ENCODE results near the gene SPRED3. TPM values are rescaled to one million over a fixed set of nuclear protein-coding genes. Genes with fewer than 3 reads are reported as not detected.

Gene SPRED3
- total and polyA plus RNA-seq, 9 of the 15 experiments (the other 6 are each of a cell fraction or from before 2014, with no cell fraction given) = 0.05 to 1.3 (median 0.36) TPM

DNA sequence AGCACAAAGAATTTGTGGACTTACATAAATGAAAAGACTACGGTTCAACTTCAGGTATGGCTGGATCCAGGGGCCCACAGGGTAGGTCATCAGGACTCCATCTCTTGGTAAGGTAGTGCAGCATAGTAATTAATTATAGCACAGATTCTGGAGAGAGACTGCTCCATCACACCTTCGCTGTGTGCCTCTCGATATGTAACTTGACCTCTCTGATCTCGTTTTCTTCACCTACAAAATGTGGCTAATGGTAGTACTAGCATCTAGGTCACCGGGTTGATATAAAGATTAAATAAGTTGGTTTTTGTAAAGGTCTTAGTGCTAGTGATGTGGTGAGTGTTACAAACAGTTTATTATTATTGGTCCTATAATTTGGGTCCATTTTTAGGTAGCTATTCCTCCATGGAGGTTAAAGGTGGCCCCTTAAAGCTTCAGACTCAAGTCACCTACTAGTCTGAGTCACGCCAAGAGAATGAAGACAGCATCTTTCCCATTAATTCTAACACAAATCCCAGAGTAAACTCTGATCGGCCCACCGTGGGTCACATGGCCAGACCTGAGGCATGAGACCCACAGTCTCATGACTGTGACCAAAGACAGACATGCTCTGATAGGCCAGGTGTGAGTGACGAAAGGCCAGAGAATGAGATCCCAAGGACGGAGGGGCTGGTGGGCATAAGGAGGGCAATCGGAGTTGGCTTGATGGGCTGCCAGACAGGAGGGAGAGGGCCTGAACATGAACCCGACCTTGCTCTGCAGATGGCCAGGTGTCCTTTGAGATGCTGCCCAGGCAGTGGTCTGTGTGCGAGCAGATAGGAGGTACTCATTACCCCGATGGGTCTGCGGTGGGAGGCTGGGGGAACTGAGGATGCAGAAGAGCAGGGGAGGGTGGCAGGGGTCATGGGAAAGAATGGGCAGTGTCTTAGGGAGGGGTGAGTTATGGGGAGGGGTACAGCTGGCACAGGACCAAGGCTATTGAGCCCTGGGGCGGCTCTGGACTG is 32.5 kb upstream of the SPRED3 start (continued):
- TF ChIP-seq, protein P1, sequence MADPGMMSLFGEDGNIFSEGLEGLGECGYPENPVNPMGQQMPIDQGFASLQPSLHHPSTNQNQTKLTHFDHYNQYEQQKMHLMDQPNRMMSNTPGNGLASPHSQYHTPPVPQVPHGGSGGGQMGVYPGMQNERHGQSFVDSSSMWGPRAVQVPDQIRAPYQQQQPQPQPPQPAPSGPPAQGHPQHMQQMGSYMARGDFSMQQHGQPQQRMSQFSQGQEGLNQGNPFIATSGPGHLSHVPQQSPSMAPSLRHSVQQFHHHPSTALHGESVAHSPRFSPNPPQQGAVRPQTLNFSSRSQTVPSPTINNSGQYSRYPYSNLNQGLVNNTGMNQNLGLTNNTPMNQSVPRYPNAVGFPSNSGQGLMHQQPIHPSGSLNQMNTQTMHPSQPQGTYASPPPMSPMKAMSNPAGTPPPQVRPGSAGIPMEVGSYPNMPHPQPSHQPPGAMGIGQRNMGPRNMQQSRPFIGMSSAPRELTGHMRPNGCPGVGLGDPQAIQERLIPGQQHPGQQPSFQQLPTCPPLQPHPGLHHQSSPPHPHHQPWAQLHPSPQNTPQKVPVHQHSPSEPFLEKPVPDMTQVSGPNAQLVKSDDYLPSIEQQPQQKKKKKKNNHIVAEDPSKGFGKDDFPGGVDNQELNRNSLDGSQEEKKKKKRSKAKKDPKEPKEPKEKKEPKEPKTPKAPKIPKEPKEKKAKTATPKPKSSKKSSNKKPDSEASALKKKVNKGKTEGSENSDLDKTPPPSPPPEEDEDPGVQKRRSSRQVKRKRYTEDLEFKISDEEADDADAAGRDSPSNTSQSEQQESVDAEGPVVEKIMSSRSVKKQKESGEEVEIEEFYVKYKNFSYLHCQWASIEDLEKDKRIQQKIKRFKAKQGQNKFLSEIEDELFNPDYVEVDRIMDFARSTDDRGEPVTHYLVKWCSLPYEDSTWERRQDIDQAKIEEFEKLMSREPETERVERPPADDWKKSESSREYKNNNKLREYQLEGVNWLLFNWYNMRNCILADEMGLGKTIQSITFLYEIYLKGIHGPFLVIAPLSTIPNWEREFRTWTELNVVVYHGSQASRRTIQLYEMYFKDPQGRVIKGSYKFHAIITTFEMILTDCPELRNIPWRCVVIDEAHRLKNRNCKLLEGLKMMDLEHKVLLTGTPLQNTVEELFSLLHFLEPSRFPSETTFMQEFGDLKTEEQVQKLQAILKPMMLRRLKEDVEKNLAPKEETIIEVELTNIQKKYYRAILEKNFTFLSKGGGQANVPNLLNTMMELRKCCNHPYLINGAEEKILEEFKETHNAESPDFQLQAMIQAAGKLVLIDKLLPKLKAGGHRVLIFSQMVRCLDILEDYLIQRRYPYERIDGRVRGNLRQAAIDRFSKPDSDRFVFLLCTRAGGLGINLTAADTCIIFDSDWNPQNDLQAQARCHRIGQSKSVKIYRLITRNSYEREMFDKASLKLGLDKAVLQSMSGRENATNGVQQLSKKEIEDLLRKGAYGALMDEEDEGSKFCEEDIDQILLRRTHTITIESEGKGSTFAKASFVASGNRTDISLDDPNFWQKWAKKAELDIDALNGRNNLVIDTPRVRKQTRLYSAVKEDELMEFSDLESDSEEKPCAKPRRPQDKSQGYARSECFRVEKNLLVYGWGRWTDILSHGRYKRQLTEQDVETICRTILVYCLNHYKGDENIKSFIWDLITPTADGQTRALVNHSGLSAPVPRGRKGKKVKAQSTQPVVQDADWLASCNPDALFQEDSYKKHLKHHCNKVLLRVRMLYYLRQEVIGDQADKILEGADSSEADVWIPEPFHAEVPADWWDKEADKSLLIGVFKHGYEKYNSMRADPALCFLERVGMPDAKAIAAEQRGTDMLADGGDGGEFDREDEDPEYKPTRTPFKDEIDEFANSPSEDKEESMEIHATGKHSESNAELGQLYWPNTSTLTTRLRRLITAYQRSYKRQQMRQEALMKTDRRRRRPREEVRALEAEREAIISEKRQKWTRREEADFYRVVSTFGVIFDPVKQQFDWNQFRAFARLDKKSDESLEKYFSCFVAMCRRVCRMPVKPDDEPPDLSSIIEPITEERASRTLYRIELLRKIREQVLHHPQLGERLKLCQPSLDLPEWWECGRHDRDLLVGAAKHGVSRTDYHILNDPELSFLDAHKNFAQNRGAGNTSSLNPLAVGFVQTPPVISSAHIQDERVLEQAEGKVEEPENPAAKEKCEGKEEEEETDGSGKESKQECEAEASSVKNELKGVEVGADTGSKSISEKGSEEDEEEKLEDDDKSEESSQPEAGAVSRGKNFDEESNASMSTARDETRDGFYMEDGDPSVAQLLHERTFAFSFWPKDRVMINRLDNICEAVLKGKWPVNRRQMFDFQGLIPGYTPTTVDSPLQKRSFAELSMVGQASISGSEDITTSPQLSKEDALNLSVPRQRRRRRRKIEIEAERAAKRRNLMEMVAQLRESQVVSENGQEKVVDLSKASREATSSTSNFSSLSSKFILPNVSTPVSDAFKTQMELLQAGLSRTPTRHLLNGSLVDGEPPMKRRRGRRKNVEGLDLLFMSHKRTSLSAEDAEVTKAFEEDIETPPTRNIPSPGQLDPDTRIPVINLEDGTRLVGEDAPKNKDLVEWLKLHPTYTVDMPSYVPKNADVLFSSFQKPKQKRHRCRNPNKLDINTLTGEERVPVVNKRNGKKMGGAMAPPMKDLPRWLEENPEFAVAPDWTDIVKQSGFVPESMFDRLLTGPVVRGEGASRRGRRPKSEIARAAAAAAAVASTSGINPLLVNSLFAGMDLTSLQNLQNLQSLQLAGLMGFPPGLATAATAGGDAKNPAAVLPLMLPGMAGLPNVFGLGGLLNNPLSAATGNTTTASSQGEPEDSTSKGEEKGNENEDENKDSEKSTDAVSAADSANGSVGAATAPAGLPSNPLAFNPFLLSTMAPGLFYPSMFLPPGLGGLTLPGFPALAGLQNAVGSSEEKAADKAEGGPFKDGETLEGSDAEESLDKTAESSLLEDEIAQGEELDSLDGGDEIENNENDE (IDR thresholded peaks at IDR 0.05; ENCODE audit: low read depth, low read length) = no peak
- TF ChIP-seq IRF2 (CRISPR knock-in tag; IDR thresholded peaks at IDR 0.05) = no peak
- no peak for TF ChIP-seq RAD21 (CRISPR knock-in tag; conservative IDR thresholded peaks at IDR 0.05 in 1 of 2, IDR thresholded peaks at IDR 0.05 in 1 of 2)
- TF ChIP-seq ARHGAP35 (IDR thresholded peaks at IDR 0.05; ENCODE audit: partially characterized antibody) = no peak
- peak; percentile 80 for TF ChIP-seq BCOR (IDR thresholded peaks at IDR 0.05)
- TF ChIP-seq HNRNPK (IDR thresholded peaks at IDR 0.05; ENCODE audit: low read depth, low read length, poor library complexity, severe bottlenecking) = no peak
- TF ChIP-seq, protein P2, sequence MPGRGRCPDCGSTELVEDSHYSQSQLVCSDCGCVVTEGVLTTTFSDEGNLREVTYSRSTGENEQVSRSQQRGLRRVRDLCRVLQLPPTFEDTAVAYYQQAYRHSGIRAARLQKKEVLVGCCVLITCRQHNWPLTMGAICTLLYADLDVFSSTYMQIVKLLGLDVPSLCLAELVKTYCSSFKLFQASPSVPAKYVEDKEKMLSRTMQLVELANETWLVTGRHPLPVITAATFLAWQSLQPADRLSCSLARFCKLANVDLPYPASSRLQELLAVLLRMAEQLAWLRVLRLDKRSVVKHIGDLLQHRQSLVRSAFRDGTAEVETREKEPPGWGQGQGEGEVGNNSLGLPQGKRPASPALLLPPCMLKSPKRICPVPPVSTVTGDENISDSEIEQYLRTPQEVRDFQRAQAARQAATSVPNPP (IDR thresholded peaks at IDR 0.05; ENCODE audit: borderline replicate concordance, insufficient read depth, insufficient read length) = no peak
- TF ChIP-seq ZNF699 (CRISPR knock-in tag; IDR thresholded peaks at IDR 0.05; ENCODE audit: insufficient replicate concordance) = no peak
- TF ChIP-seq KDM2B (CRISPR knock-in tag; IDR thresholded peaks at IDR 0.05) = no peak
- no peak for TF ChIP-seq MAFG (tag; conservative IDR thresholded peaks at IDR 0.05)
- no peak for TF ChIP-seq ZNF696 (CRISPR knock-in tag; conservative IDR thresholded peaks at IDR 0.05)
- TF ChIP-seq EP400 (IDR thresholded peaks at IDR 0.05) = no peak
- TF ChIP-seq FOSL1 (tag; conservative IDR thresholded peaks at IDR 0.05) = no peak
- TF ChIP-seq, protein P3, sequence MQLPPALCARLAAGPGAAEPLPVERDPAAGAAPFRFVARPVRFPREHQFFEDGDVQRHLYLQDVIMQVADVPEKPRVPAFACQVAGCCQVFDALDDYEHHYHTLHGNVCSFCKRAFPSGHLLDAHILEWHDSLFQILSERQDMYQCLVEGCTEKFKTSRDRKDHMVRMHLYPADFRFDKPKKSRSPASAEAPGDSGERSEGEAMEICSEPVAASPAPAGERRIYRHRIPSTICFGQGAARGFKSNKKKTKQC (CRISPR knock-in tag; IDR thresholded peaks at IDR 0.05) = no peak
